ENCODE results near the gene A1CF.
"Not testable (repeated sequence)": the region's sequence is repeated elsewhere in the genome, so short reads cannot be mapped to it uniquely, and the experiment has no call there.

A1CF gene

GRCh38 chr10:50805981-50806622 is 79.3 kb downstream of the A1CF start:
- DNase-seq, result no peak
- intact Hi-C loops (cut with DNase I), result no loop called here

GRCh38 chr10:50799595-50799994 is 85.8 kb downstream of the A1CF start:
- DNase-seq, result no peak
- intact Hi-C loops (cut with DNase I), result no loop called here

GRCh38 chr10:50798297-50798696 is 87.1 kb downstream of the A1CF start:
- DNase-seq, result no peak
- intact Hi-C loops (cut with DNase I), result no loop called here

- no peak for DNase-seq
- intact Hi-C loops (cut with DNase I), result no loop called here
Measured at GRCh38 chr10:50796693-50797092, 88.7 kb downstream of the A1CF start.

GRCh38 chr10:50794490-50794889 is 90.9 kb downstream of the A1CF start:
- intact Hi-C loops (cut with DNase I), result no loop called here
- no peak for DNase-seq

- intact Hi-C loops (cut with DNase I), result no loop called here
- peak in 1 of 42 donors; percentile 16 for DNase-seq
Measured at GRCh38 chr10:50788951-50789945, 96.2 kb downstream of the A1CF start.

GRCh38 chr10:50787962-50788361 is 97.5 kb downstream of the A1CF start:
- DNase-seq; intact Hi-C loops (cut with DNase I): not testable (repeated sequence)

GRCh38 chr10:50782017-50782416 is 103.4 kb downstream of the A1CF start:
- intact Hi-C loops (cut with DNase I); DNase-seq: not testable (repeated sequence)

GRCh38 chr10:50780036-50780435 is 105.4 kb downstream of the A1CF start:
- DNase-seq; intact Hi-C loops (cut with DNase I): not testable (repeated sequence)

- intact Hi-C loops (cut with DNase I); DNase-seq: not testable (repeated sequence)
Measured at GRCh38 chr10:50774868-50775267, 110.6 kb downstream of the A1CF start.

GRCh38 chr10:50772042-50772441 is 113.4 kb downstream of the A1CF start:
- DNase-seq; intact Hi-C loops (cut with DNase I): not testable (repeated sequence)

GRCh38 chr10:50766774-50767513 is 118.5 kb downstream of the A1CF start:
- DNase-seq; intact Hi-C loops (cut with DNase I): not testable (repeated sequence)
